HG03066 (cell line): ENCODE results near the gene TNFRSF9.
"Not testable (repeated sequence)": the region's sequence is repeated elsewhere in the genome, so short reads cannot be mapped to it uniquely, and the experiment has no call there.

ENCODE experiments used
- ATAC-seq: cut with Tn5 transposase; IDR thresholded peaks from one replicate; pipeline ENCODE4 v1.9.1; 2021; ENCODE audit warnings: low read depth; ENCODE audit not compliant: unreplicated experiment

The TNFRSF9 gene

GRCh38 chr1:7922301-7922700, 18.3 kb downstream of the TNFRSF9 start:
- no peak for ATAC-seq

- ATAC-seq, result no peak
Measured at GRCh38 chr1:7921796-7922195, 18.8 kb downstream of the TNFRSF9 start.

GRCh38 chr1:7919880-7920279, 20.8 kb downstream of the TNFRSF9 start:
- no peak for ATAC-seq

- not testable (repeated sequence) for ATAC-seq
Measured at GRCh38 chr1:7917971-7918370, 22.7 kb downstream of the TNFRSF9 start.

- no peak for ATAC-seq
Measured at GRCh38 chr1:7916501-7916830, 24.2 kb downstream of the TNFRSF9 start.

- no peak for ATAC-seq
Measured at GRCh38 chr1:7915826-7916500, 24.7 kb downstream of the TNFRSF9 start.

GRCh38 chr1:7912743-7913557, 27.7 kb downstream of the TNFRSF9 start:
- no peak for ATAC-seq

GRCh38 chr1:7912145-7912544, 28.5 kb downstream of the TNFRSF9 start:
- ATAC-seq, result no peak

- ATAC-seq, result no peak
Measured at GRCh38 chr1:7905262-7905661, 35.4 kb downstream of the TNFRSF9 start.

- no peak for ATAC-seq
Measured at GRCh38 chr1:7902478-7903085, 38.1 kb downstream of the TNFRSF9 start.

GRCh38 chr1:7899741-7900140, 40.9 kb downstream of the TNFRSF9 start:
- no peak for ATAC-seq

GRCh38 chr1:7898962-7899361, 41.7 kb downstream of the TNFRSF9 start:
- ATAC-seq, result no peak

GRCh38 chr1:7896994-7897393, 43.6 kb downstream of the TNFRSF9 start:
- ATAC-seq, result no peak

- ATAC-seq, result no peak
Measured at GRCh38 chr1:7893529-7894180, 47.0 kb downstream of the TNFRSF9 start.

GRCh38 chr1:7891804-7892203, 48.8 kb downstream of the TNFRSF9 start:
- no peak for ATAC-seq

- no peak for ATAC-seq
Measured at GRCh38 chr1:7890853-7891252, 49.8 kb downstream of the TNFRSF9 start.

- ATAC-seq, result no peak
Measured at GRCh38 chr1:7888248-7889081, 52.2 kb downstream of the TNFRSF9 start.

- no peak for ATAC-seq
Measured at GRCh38 chr1:7886405-7886745, 54.3 kb downstream of the TNFRSF9 start.

- ATAC-seq, result no peak
Measured at GRCh38 chr1:7885513-7886404, 54.9 kb downstream of the TNFRSF9 start.

GRCh38 chr1:7884757-7885156, 55.9 kb downstream of the TNFRSF9 start:
- no peak for ATAC-seq
